ENCODE results near the gene UQCRQ. TPM values are rescaled to one million over a fixed set of nuclear protein-coding genes. Genes with fewer than 3 reads are reported as not detected.
"Not testable (repeated sequence)": the region's sequence is repeated elsewhere in the genome, so short reads cannot be mapped to it uniquely, and the experiment has no call there.

Gene UQCRQ
- total RNA-seq, 2 experiments from 2014 or later = 540 to 565 TPM

GRCh38 chr5:132854992-132855391, 11.4 kb upstream of the UQCRQ start:
- H3K4me3 Mint-ChIP-seq; CTCF ChIA-PET; DNase-seq; H3K4me1 Mint-ChIP-seq (ENCODE audit: low read depth); H3K36me3 Mint-ChIP-seq; H3K27ac Mint-ChIP-seq; intact Hi-C loops (cut with micrococcal nuclease); H3K9me3 Mint-ChIP-seq; H3K27me3 Mint-ChIP-seq: not testable (repeated sequence)
- POLR2A ChIA-PET = interaction anchor here (0.7 kb wide), 1 partner anchor 11 kb away, joined by 3 read pairs; the partner anchor contains the start of genes GDF9 and UQCRQ

- peaks cover 2% of the 10 kb centered on the region for H3K27me3 Mint-ChIP-seq
- DNase-seq = no peak
- ChIA-PET POLR2A (no interaction called here), CTCF (no interaction called here)
- H3K9me3 Mint-ChIP-seq = no peaks in the 10 kb centered on the region
- intact Hi-C loops (cut with micrococcal nuclease) = no loop called here
- no peak overlapping the region for H3K4me3 Mint-ChIP-seq
- no peak overlapping the region for H3K27ac Mint-ChIP-seq
- H3K4me1 Mint-ChIP-seq (ENCODE audit: low read depth) = peaks cover 4% of the 10 kb centered on the region
- no peaks in the 10 kb centered on the region for H3K36me3 Mint-ChIP-seq
Observed at GRCh38 chr5:132856011-132856410, 10.4 kb upstream of the UQCRQ start.

GRCh38 chr5:132859889-132860437, 6.5 kb upstream of the UQCRQ start:
- Mint-ChIP-seq H3K9me3 (no peaks in the 10 kb centered on the region), H3K27me3 (peaks cover 2% of the 10 kb centered on the region), H3K36me3 (no peaks in the 10 kb centered on the region)

GRCh38 chr5:132860742-132861141, 5.7 kb upstream of the UQCRQ start:
- intact Hi-C loops (cut with micrococcal nuclease) = no loop called here
- no peak overlapping the region for H3K27ac Mint-ChIP-seq
- POLR2A ChIA-PET = no interaction called here
- no peak overlapping the region for H3K4me3 Mint-ChIP-seq
- no peaks in the 10 kb centered on the region for H3K36me3 Mint-ChIP-seq
- no peaks in the 10 kb centered on the region for H3K27me3 Mint-ChIP-seq
- no peak for DNase-seq
- no peaks in the 10 kb centered on the region for H3K9me3 Mint-ChIP-seq
- CTCF ChIA-PET = interaction anchor here (0.7 to 1.3 kb wide), 2 partner anchors 23 to 567 kb away, joined by 3 read pairs; no protein-coding TSS in a partner anchor
- peaks cover 8% of the 10 kb centered on the region for H3K4me1 Mint-ChIP-seq (ENCODE audit: low read depth)

More at GRCh38 chr5:132859889-132860437, 6.5 kb upstream of the UQCRQ start:
- intact Hi-C loops (cut with micrococcal nuclease) = no loop called here
- Mint-ChIP-seq H3K4me3 (no peak overlapping the region), H3K27ac (no peak overlapping the region), H3K4me1 (ENCODE audit: low read depth) (peaks cover 2% of the 10 kb centered on the region)
- ChIA-PET CTCF (interaction anchor here (0.9 to 1.3 kb wide), 2 partner anchors 12 to 24 kb away, joined by 3 read pairs; no protein-coding TSS in a partner anchor), POLR2A (no interaction called here)
- DNase-seq = no peak

GRCh38 chr5:132865668-132866341, 637 bp upstream of the UQCRQ start:
- DNase-seq = no peak
- peaks cover 23% of the 10 kb centered on the region for H3K36me3 Mint-ChIP-seq
- ChIA-PET CTCF (interaction anchor here (2.1 kb wide), 1 partner anchor 17 kb away, joined by 11 read pairs; no protein-coding TSS in a partner anchor), POLR2A (interaction anchor here (0.6 to 2.1 kb wide), 4 partner anchors 11 to 97 kb away, joined by 3 to 8 read pairs (median 3); partner anchors contain the start of gene AFF4)
- H3K27ac Mint-ChIP-seq = peak overlapping the region; percentile 99
- H3K4me3 Mint-ChIP-seq = peak overlapping the region; percentile 100
- no peaks in the 10 kb centered on the region for H3K27me3 Mint-ChIP-seq
- intact Hi-C loops (cut with micrococcal nuclease) = loop anchor here (1.0 to 5.0 kb wide), 6 partner anchors 89 to 339 kb away; partner anchors contain the start of genes AFF4, HSPA4, KIF3A and SEPTIN8
- H3K9me3 Mint-ChIP-seq = no peaks in the 10 kb centered on the region
- H3K4me1 Mint-ChIP-seq (ENCODE audit: low read depth) = peaks cover 28% of the 10 kb centered on the region

GRCh38 chr5:132867046-132867451, 607 bp downstream of the UQCRQ start:
- H3K36me3 Mint-ChIP-seq = peaks cover 23% of the 10 kb centered on the region
- intact Hi-C loops (cut with micrococcal nuclease) = loop anchor here (2.0 to 5.0 kb wide), 3 partner anchors 130 to 340 kb away; partner anchors contain the start of genes KIF3A and ZCCHC10

GRCh38 chr5:132868754-132869153, 2.3 kb downstream of the UQCRQ start:
- H3K27me3 Mint-ChIP-seq = no peaks in the 10 kb centered on the region
- H3K36me3 Mint-ChIP-seq = peaks cover 33% of the 10 kb centered on the region
- peaks cover 28% of the 10 kb centered on the region for H3K4me1 Mint-ChIP-seq (ENCODE audit: low read depth)
- peak overlapping the region; percentile 10 for H3K27ac Mint-ChIP-seq
- no peak for DNase-seq
- no peak overlapping the region for H3K4me3 Mint-ChIP-seq
- H3K9me3 Mint-ChIP-seq = no peaks in the 10 kb centered on the region
- intact Hi-C loops (cut with micrococcal nuclease) = loop anchor here (5.0 kb wide), 2 partner anchors 131 to 341 kb away; partner anchors contain the start of gene KIF3A
- ChIA-PET CTCF (interaction anchor here (1.9 kb wide), 1 partner anchor 15 kb away, joined by 4 read pairs; no protein-coding TSS in a partner anchor), POLR2A (interaction anchor here (1.2 kb wide), 1 partner anchor 95 kb away, joined by 3 read pairs; the partner anchor contains the start of gene AFF4)

More at GRCh38 chr5:132867046-132867451, 607 bp downstream of the UQCRQ start:
- ChIA-PET CTCF (interaction anchor here (0.7 to 2.1 kb wide), 3 partner anchors 16 to 38 kb away, joined by 3 to 11 read pairs (median 3); partner anchors contain the start of gene SHROOM1), POLR2A (interaction anchor here (0.9 to 2.1 kb wide), 3 partner anchors 10 to 495 kb away, joined by 3 to 8 read pairs (median 4); partner anchors contain the start of gene AFF4)
- peak overlapping the region; percentile 99 for H3K27ac Mint-ChIP-seq
- DNase-seq = no peak
- peak overlapping the region; percentile 100 for H3K4me3 Mint-ChIP-seq
- peaks cover 28% of the 10 kb centered on the region for H3K4me1 Mint-ChIP-seq (ENCODE audit: low read depth)
- H3K9me3 Mint-ChIP-seq = no peaks in the 10 kb centered on the region
- no peaks in the 10 kb centered on the region for H3K27me3 Mint-ChIP-seq

- H3K36me3 Mint-ChIP-seq = peaks cover 35% of the 10 kb centered on the region
- ChIA-PET POLR2A (no interaction called here), CTCF (interaction anchor here (0.8 kb wide), 2 partner anchors 12 to 21 kb away, joined by 3 read pairs; no protein-coding TSS in a partner anchor)
- no peak for DNase-seq
- peak overlapping the region; percentile 29 for H3K27ac Mint-ChIP-seq
- intact Hi-C loops (cut with micrococcal nuclease) = no loop called here
- H3K27me3 Mint-ChIP-seq = no peaks in the 10 kb centered on the region
- H3K4me1 Mint-ChIP-seq (ENCODE audit: low read depth) = peaks cover 22% of the 10 kb centered on the region
- H3K9me3 Mint-ChIP-seq = no peaks in the 10 kb centered on the region
- no peak overlapping the region for H3K4me3 Mint-ChIP-seq
Observed at GRCh38 chr5:132870801-132871200, 4.4 kb downstream of the UQCRQ start.

GRCh38 chr5:132871459-132872284, 5.2 kb downstream of the UQCRQ start:
- no peak for DNase-seq
- Mint-ChIP-seq H3K36me3 (peaks cover 33% of the 10 kb centered on the region), H3K9me3 (no peaks in the 10 kb centered on the region), H3K27me3 (no peaks in the 10 kb centered on the region), H3K4me1 (ENCODE audit: low read depth) (peaks cover 16% of the 10 kb centered on the region), H3K4me3 (no peak overlapping the region), H3K27ac (no peak overlapping the region)
- intact Hi-C loops (cut with micrococcal nuclease) = no loop called here
- ChIA-PET POLR2A (no interaction called here), CTCF (interaction anchor here (0.7 kb wide), 1 partner anchor 12 kb away, joined by 3 read pairs; no protein-coding TSS in a partner anchor)

GRCh38 chr5:132872788-132873118, 6.3 kb downstream of the UQCRQ start:
- DNase-seq = no peak
- intact Hi-C loops (cut with micrococcal nuclease) = no loop called here
- H3K36me3 Mint-ChIP-seq = peaks cover 27% of the 10 kb centered on the region
- H3K4me3 Mint-ChIP-seq = no peak overlapping the region
- H3K27ac Mint-ChIP-seq = no peak overlapping the region
- no peaks in the 10 kb centered on the region for H3K9me3 Mint-ChIP-seq
- peaks cover 9% of the 10 kb centered on the region for H3K4me1 Mint-ChIP-seq (ENCODE audit: low read depth)
- CTCF ChIA-PET = no interaction called here
- POLR2A ChIA-PET = no interaction called here
- H3K27me3 Mint-ChIP-seq = no peaks in the 10 kb centered on the region

GRCh38 chr5:132873119-132873929, 6.9 kb downstream of the UQCRQ start, which contains the start of gene LEAP2:
Gene LEAP2 (plus strand): TSS chr5:132873668. CDS start chr5:132873695, 27 bp downstream.
- H3K9me3 Mint-ChIP-seq = no peaks in the 10 kb centered on the region
- no peak within 1 kb of the TSS for H3K27ac Mint-ChIP-seq
- intact Hi-C loops (cut with micrococcal nuclease) = no loop called here
- no peak for DNase-seq
- ChIA-PET POLR2A (no interaction called here), CTCF (no interaction called here)
- H3K4me3 Mint-ChIP-seq = no peak within 1 kb of the TSS
- H3K27me3 Mint-ChIP-seq = no peaks in the 10 kb centered on the region
- H3K4me1 Mint-ChIP-seq (ENCODE audit: low read depth) = peaks cover 5% of the 10 kb centered on the region
- H3K36me3 Mint-ChIP-seq = peaks cover 26% of the 10 kb centered on the region
